ENCODE results near the gene RGL2. TPM values are rescaled to one million over a fixed set of nuclear protein-coding genes. Genes with fewer than 3 reads are reported as not detected.

Gene RGL2
- total and polyA plus RNA-seq, 2 of the 13 experiments (the other 11 are each of a cell fraction or from before 2014, with no cell fraction given): 22.9 to 47.4 TPM

DNA sequence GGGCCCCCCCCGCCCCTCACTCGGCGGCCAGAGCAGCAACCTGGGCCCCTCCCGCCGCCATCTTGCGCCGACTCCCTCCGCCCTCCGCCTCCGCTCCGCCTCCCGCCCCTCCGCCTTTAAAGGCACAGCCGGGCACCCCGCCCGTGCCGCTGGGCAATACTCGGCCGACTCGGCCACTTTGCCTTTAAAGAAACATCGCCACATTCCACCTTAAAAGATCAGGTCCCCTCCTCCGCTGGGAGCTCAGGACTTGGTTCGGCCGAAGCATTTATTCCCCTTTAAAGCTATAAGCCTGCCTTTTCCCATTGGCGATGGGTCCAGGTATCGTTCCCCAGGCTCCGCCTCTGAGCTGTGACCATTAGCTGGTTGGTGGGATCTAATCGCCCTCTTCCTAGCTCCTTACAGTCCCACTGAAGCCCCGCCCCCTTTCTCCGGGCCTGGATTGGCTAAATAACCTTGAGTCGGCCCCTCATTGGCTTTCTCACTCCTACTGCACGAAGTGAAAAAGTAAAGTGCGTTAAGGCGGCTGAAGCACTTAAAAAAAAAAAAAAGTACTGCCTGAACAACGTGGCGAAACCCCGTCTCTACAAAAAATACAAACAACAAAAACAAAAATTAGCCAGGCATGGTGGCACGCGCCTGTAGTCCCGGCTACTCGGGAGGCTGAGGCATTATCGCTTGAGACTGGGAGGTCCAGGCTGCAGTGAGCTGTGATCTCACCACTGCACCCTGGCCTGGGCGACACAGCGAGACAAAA lies 19.1 kb upstream of the RGL2 start, which contains the start of gene ZBTB22 (continued):
- TF ChIP-seq HOXA5 (CRISPR knock-in tag; IDR thresholded peaks at IDR 0.05) (no peak), PTBP1 (IDR thresholded peaks at IDR 0.05; ENCODE audit: low read depth, low read length, poor library complexity, severe bottlenecking) (no peak), ZNF451 (CRISPR knock-in tag; IDR thresholded peaks at IDR 0.05) (peak; percentile 67; the same call in 1 of the 2 replicates), ZFYVE20 (CRISPR knock-in tag; IDR thresholded peaks at IDR 0.05; ENCODE audit: borderline replicate concordance, low read depth) (no peak), ZNF720 (CRISPR knock-in tag; IDR thresholded peaks at IDR 0.05) (no peak), ZNF484 (CRISPR knock-in tag; IDR thresholded peaks at IDR 0.05; ENCODE audit: borderline replicate concordance, low read depth) (no peak), GABPB1 (CRISPR knock-in tag; IDR thresholded peaks at IDR 0.05) (peak; percentile 47; the same call in 1 of the 2 replicates), ZNF781 (CRISPR knock-in tag; IDR thresholded peaks at IDR 0.05; ENCODE audit: borderline replicate concordance, not compliant biosample characterization) (peak; percentile 30)
- TF ChIP-seq, protein P1, sequence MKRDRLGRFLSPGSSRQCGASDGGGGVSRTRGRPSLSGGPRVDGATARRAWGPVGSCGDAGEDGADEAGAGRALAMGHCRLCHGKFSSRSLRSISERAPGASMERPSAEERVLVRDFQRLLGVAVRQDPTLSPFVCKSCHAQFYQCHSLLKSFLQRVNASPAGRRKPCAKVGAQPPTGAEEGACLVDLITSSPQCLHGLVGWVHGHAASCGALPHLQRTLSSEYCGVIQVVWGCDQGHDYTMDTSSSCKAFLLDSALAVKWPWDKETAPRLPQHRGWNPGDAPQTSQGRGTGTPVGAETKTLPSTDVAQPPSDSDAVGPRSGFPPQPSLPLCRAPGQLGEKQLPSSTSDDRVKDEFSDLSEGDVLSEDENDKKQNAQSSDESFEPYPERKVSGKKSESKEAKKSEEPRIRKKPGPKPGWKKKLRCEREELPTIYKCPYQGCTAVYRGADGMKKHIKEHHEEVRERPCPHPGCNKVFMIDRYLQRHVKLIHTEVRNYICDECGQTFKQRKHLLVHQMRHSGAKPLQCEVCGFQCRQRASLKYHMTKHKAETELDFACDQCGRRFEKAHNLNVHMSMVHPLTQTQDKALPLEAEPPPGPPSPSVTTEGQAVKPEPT (CRISPR knock-in tag; IDR thresholded peaks at IDR 0.05; ENCODE audit: low read depth): peak; percentile 100
- TF ChIP-seq, protein P2, sequence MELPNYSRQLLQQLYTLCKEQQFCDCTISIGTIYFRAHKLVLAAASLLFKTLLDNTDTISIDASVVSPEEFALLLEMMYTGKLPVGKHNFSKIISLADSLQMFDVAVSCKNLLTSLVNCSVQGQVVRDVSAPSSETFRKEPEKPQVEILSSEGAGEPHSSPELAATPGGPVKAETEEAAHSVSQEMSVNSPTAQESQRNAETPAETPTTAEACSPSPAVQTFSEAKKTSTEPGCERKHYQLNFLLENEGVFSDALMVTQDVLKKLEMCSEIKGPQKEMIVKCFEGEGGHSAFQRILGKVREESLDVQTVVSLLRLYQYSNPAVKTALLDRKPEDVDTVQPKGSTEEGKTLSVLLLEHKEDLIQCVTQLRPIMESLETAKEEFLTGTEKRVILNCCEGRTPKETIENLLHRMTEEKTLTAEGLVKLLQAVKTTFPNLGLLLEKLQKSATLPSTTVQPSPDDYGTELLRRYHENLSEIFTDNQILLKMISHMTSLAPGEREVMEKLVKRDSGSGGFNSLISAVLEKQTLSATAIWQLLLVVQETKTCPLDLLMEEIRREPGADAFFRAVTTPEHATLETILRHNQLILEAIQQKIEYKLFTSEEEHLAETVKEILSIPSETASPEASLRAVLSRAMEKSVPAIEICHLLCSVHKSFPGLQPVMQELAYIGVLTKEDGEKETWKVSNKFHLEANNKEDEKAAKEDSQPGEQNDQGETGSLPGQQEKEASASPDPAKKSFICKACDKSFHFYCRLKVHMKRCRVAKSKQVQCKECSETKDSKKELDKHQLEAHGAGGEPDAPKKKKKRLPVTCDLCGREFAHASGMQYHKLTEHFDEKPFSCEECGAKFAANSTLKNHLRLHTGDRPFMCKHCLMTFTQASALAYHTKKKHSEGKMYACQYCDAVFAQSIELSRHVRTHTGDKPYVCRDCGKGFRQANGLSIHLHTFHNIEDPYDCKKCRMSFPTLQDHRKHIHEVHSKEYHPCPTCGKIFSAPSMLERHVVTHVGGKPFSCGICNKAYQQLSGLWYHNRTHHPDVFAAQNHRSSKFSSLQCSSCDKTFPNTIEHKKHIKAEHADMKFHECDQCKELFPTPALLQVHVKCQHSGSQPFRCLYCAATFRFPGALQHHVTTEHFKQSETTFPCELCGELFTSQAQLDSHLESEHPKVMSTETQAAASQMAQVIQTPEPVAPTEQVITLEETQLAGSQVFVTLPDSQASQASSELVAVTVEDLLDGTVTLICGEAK (IDR thresholded peaks at IDR 0.05): no peak; the same call in 1 of the 2 replicates
- TF ChIP-seq, protein P2 (CRISPR knock-in tag; IDR thresholded peaks at IDR 0.05): peak; percentile 64
- TF ChIP-seq, protein P3, sequence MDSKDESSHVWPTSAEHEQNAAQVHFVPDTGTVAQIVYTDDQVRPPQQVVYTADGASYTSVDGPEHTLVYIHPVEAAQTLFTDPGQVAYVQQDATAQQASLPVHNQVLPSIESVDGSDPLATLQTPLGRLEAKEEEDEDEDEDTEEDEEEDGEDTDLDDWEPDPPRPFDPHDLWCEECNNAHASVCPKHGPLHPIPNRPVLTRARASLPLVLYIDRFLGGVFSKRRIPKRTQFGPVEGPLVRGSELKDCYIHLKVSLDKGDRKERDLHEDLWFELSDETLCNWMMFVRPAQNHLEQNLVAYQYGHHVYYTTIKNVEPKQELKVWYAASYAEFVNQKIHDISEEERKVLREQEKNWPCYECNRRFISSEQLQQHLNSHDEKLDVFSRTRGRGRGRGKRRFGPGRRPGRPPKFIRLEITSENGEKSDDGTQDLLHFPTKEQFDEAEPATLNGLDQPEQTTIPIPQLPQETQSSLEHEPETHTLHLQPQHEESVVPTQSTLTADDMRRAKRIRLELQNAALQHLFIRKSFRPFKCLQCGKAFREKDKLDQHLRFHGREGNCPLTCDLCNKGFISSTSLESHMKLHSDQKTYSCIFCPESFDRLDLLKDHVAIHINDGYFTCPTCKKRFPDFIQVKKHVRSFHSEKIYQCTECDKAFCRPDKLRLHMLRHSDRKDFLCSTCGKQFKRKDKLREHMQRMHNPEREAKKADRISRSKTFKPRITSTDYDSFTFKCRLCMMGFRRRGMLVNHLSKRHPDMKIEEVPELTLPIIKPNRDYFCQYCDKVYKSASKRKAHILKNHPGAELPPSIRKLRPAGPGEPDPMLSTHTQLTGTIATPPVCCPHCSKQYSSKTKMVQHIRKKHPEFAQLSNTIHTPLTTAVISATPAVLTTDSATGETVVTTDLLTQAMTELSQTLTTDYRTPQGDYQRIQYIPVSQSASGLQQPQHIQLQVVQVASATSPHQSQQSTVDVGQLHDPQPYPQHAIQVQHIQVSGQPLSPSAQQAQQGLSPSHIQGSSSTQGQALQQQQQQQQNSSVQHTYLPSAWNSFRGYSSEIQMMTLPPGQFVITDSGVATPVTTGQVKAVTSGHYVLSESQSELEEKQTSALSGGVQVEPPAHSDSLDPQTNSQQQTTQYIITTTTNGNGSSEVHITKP (CRISPR knock-in tag; IDR thresholded peaks at IDR 0.05; ENCODE audit: low read depth): peak; percentile 89; the same call in 1 of the 2 replicates

All from HepG2 (cell line).